GM19452 (cell line): Measurements from ENCODE around the gene ITGAL.
A peak's percentile ranks its signal among the peaks of the same experiment; 100 is the strongest.

Source experiments
- ATAC-seq: cut with Tn5 transposase; IDR thresholded peaks from one replicate; pipeline ENCODE4 v1.9.1; 2021; ENCODE audit not compliant: unreplicated experiment

The ITGAL gene

DNA sequence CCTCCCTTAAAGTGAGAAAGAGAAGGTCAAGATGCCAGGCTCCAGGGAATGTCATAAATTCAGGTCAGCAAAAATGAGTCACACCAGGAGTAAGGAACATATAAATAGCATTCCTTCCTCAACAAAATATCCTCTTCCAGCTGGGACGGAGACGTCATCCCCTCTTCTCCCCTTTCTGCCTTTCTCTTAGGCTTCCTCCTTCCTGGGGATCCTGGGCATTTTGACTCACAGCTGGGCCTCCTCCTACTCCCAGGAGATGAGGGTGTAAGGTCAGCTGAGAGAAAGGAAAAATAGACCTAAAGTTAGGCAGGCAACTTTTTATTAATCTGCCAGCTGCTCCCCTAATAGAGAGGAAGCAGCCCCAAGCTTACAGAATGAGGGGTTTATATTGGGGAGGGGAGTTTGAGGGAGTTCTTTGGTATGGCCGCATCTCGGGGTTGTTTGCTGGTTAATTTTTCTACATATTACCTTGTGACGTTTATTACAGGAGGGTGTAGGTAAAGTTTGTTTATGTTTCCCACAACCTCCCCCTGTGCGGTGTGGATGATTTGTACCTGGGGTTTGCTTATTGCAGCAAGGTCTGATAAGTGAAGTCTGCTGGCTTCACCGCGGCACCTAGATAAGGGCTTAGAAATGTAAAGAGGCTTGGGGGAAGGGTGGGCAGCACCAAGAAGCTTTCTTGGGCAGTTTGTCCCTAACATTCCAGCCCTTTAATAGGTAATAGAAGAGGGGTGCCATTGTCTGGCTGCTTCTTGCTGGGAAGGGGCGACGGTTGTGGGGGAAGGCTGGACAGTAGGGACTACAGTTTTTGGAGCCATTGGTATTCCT is 69.2 kb downstream of the ITGAL start:
- ATAC-seq = no peak

DNA sequence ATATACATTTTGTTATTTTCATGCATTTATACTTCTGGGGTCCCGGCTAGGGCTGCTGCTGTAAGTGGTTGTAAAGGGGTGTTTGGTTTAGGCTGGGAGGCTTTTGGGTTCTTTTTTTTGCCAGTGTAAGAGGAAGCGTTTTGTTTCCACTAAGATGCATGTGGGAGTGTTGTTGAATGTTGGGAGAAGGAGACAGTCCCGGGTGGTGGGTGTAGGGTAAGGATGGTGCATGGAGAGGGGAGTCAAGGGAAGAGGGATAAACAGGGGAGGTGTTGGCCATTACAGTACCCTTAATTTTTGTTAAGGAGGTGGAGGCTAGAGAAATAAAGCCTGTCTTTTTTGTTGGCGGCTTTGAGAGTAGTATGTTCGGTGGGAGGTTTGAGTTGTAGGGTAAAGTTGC is 70.5 kb downstream of the ITGAL start:
- ATAC-seq = no peak

DNA sequence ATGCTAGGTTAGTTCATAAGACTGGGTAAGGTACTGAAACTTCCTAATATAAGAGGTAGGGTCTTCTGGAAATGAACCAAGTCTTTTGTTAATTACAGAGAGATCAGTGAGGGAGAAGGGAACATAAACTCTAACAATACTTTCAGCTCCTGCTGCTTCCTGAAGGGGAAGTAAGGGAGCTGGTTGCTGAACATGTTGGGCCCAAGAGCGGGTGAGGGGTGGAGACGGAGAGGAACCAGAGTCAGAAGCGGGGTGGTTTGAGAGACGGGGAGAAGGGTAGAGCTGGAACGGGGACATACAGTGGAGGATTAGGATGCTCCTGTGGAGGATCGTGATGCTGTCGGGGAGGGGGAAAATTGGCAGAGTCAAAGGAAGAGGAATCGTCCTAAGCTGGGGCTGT is 73.6 kb downstream of the ITGAL start:
- ATAC-seq = no peak

DNA sequence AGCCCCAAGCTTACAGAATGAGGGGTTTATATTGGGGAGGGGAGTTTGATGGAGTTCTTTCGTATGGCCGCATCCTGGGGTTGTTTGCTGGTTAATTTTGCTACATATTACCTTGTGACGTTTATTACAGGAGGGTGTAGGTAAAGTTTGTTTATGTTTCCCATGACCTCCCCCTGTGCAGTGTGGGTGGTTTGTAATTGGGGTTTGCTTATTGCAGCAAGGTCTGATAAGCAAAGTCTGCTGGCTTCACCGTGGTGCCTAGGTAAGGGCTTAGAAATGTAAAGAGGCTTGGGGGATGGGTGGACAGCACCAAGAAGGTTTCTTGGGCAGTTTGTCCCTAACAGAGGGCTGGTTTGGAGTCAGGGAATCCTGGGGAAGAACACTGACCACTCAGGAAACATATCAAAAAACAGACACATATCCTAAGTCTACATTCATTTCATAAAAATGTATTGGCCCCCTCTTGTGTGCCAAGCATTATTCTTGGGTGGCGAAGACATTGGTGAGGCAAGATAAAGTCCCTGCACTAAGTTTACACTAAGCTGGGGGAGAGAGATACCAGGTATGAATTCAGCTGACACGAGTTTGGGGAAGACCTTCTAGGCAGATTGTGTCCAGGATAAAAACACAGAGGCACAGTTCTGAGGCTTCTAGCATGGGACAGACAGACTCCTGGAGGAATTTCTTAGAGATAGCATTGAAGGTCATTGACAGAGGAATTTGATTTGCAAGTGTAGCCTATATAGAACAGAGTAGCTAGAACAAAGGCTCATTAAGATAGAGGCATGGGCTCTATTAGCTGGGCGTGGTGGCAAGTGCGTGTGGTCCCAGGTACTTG is 76.1 kb downstream of the ITGAL start:
- no peak for ATAC-seq

- ATAC-seq = no peak
Observed at GRCh38 chr16:30551781-30552180, 79.2 kb downstream of the ITGAL start.

DNA sequence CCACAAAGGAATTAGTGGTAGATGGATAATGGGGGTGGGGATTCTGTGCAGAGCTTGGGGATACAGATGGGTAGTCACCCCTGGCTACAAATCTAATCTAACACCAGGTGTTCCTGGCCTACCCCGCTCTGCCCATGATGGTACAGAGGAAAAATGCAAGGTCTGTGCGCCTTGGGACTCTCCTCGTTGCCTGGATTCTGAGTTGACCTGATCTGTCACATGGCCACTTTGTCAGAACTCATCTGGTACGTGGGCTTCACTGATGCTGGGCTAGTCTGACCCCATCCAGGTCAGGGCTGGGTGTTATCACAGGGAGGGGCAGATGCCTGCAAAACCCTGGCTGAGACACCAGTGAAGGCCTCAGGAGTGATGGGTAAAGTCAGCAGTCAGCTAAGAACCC is 80.4 kb downstream of the ITGAL start:
- ATAC-seq = no peak

DNA sequence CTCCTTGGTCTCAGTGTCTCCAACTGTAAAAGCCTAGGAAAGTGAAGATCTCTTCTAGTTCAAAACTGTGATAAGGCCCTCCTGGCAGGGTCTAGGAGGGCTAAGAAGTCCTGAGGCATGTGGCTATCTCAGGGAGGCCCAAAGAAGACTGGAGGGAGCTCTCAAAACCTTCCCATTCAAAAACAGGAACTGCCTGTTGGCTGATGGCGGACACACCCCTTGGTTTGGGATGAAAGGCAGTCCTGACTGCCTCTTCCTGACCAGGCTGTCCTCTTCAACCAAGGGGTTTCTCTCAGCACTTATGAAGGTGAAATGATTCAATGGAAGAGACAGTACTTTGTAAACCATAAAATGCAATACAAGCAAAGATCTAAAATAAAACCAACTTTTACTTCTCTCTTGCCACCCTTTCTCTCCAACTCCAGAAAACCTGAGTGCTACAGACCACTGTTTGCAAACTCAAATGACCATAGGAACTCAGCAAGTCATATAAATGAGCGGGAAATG is 80.9 kb downstream of the ITGAL start:
- ATAC-seq = no peak

GRCh38 chr16:30554557-30555314 is 82.2 kb downstream of the ITGAL start:
- no peak for ATAC-seq

DNA sequence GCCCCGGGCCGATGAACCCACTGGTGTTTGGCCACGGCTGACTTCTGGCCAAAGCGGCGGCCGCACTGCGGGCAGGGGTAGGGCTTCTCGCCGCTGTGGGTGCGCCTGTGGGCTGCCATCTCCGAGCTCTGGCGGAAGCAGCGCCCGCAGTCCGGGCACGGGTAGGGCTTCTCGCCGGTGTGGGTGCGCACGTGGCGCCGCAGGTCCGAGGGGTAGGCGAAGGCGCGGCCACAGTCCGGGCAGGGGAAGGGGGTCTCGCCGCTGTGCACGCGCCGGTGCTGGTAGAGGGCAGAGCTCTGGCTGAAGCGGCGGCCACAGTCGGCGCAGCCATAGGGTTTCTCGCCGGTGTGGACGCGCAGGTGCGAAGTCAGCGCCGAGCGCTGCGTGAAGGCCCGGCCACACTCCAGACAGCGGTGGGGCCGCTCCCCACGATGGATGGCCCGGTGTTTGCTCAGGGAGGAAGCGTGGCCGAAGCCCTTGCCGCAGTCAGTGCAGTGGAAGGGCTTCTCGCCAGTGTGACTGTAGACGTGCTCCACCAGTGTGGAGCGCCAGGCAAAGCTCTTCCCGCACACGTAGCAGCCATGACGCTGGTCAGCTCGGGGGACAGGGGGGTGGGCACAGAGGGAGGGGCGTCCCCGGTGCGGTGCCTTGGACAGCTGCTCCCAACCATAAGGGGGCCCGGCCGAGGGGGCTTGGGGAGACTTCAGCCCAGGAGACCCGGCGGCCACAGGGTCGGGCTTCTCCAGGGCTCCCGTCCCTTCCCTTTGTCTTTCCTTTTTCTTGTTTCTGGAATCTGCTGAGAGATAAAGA is 83.0 kb downstream of the ITGAL start:
- ATAC-seq = no peak

DNA sequence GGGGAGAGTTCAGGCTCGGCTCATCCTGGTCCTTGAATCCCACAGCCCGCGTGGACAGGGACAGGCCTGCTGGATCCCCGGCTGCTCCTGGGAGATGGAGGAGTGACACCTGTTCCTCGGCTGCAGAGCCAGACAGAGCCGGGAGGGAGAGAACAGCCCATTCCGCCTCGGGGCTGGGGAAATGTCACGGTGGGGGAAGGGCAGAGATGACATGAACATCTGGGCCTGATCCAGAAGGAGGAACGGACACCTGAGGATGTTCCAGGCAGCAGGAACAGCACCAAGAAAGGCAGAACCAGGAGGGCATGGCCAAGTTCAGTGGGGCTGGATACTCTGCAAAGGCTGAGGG is 83.6 kb downstream of the ITGAL start:
- no peak for ATAC-seq

- ATAC-seq = peak; percentile 14
Observed at GRCh38 chr16:30557707-30557956, 85.1 kb downstream of the ITGAL start.

- ATAC-seq = peak; percentile 88
Observed at GRCh38 chr16:30557957-30558788, 85.6 kb downstream of the ITGAL start, which contains the start of gene ZNF764. TSS of gene ZNF764 (minus strand) at chr16:30558374. CDS start at chr16:30558182, 192 bp downstream.

- ATAC-seq = no peak
Observed at GRCh38 chr16:30558789-30559377, 86.3 kb downstream of the ITGAL start.

- no peak for ATAC-seq
Observed at GRCh38 chr16:30559690-30560089, 87.1 kb downstream of the ITGAL start.

DNA sequence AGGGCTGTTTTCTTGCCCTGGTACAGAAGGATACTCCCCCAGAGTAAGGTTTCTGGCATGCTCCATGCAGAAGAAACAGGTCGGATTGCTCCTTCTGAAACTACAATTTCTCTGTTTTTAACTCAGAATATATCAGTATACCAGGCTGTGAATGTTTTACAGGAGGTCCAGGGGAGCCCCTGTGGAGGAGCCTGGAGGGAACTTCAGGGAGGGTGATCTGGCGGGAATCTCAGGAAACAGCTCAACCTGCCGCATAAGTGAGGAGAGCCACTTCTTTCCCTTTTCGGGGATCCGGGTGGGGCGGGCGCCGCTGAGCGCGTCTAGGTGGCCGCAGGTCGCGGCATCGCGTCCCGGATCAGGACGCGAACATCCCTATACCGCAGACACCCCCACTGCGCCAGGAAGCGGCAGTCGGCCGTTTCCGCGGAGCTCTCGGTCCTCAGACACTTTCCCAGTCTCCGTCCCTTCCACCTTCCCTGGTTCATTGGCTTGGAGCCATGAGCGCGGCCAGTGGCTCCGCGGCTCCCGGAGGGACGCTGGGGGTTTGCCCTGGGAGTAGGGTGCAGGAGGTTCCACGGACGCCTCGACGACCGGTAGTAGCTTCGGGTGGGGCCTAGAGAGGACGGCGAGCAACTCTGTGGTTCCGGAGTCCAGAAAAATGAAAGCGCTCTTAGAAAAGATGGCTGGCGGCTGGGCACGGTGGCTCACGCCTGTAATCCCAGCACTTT is 88.7 kb downstream of the ITGAL start:
- no peak for ATAC-seq

- ATAC-seq = no peak
Observed at GRCh38 chr16:30562021-30562420, 89.5 kb downstream of the ITGAL start.

- ATAC-seq = no peak
Observed at GRCh38 chr16:30565526-30565925, 93.0 kb downstream of the ITGAL start.

- no peak for ATAC-seq
Observed at GRCh38 chr16:30565984-30566383, 93.4 kb downstream of the ITGAL start.

- ATAC-seq = no peak
Observed at GRCh38 chr16:30566531-30566930, 94.0 kb downstream of the ITGAL start.
